Hippocampal formation (tissue), 2 donors: Measurements from ENCODE around the gene KPNA3.

Experiments used
- DNase-seq, 2 donors: peaks; one replicate each; lab custom pipeline; 2025; lab: John Stamatoyannopoulos, UW

The KPNA3 gene

GRCh38 chr13:49678191-49678914 is 114.1 kb downstream of the KPNA3 start:
- DNase-seq = no peak

- DNase-seq = no peak
These were observed 115.7 kb downstream of the KPNA3 start for GRCh38 chr13:49676581-49677298.

GRCh38 chr13:49670828-49671227 is 121.7 kb downstream of the KPNA3 start:
- DNase-seq = no peak

DNA sequence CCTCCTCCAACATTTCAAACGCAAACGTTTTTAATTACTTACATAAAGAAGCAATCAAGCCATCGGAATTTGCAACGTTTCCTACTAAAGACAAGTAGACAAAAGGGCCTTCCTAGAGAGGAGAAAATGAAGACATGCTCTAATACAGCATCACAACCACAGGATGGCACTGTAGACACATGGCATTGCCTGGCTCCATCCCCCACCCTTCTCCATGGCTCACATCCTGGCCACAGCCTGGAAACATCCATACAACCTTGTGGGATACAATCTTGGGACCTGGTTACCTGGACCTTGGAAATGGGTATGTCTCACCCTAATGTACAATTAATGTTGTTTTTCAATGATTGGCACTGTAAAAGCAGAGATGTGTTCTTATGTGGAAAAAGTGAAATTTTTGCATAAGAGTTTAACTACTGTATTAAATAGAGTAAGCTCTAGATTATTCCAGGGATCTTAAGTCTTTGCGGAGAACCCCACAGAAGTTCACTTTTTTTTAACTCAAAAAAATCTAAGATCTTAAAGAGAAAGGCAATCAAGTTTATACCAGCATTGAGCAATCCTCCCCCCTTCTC is 122.7 kb downstream of the KPNA3 start:
- peak; percentile 52 to 85 for DNase-seq

DNA sequence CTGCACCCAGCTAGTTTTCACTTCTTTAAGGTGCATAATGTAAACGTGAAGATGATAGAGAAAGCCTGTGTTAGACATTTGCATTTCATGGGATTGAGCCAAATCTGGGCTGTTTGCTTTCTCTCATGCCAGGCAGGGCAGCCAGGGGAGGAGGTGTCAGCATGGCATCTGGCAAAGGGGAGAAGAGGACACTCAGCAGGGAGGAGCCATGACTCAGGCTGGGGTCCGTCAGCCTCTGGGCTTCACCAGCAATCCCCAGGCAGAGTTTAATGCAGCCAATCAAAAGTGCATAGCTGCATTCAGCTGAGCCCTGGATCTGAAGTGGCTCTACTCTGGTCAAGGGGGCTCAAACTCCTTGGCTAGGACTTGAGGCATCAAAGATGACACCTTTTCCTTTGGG is 124.7 kb downstream of the KPNA3 start:
- no peak for DNase-seq

DNA sequence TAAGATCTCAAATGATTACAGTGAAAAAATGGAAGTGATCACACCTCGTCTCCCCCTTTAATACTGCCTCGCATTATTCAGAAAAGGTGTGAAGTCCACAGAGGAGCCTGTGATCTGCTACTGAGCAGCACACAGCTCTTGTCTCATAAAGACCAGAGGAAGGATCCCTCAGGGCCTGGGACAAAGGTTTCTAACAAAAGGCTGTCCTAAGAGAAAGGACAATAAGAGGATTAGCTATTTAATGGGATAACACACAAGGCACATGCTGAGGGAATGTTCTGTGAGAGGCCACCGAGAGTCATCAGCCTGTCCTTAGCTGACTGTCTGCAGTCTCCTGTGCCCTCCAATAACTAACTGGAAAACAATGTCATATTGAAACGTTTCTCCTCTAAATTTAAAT is 127.9 kb downstream of the KPNA3 start:
- no peak for DNase-seq

- DNase-seq = peak in 1 of 2 donors; percentile 25
These were observed 135.2 kb downstream of the KPNA3 start for GRCh38 chr13:49657241-49657641.

GRCh38 chr13:49655906-49656305 is 136.6 kb downstream of the KPNA3 start:
- DNase-seq = no peak

DNA sequence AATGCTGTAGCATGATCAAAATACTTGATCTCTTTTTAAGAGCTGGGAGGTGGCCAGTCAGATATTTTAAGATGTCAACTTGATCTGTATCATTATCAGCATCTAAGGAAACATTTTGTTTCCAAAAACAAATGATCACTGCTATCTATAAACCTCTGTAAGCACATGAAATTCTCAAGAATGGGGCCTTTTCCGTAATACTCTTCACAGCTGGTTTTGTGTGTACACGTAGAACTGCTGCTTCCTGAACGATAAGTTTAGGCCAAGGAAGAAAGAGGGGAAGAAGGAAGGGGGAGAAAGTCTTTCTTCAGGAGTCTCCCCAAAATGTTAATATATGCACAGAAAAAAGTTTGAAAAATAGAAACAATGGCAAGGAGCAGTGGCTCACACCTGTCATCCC is 138.5 kb downstream of the KPNA3 start:
- DNase-seq = no peak

DNA sequence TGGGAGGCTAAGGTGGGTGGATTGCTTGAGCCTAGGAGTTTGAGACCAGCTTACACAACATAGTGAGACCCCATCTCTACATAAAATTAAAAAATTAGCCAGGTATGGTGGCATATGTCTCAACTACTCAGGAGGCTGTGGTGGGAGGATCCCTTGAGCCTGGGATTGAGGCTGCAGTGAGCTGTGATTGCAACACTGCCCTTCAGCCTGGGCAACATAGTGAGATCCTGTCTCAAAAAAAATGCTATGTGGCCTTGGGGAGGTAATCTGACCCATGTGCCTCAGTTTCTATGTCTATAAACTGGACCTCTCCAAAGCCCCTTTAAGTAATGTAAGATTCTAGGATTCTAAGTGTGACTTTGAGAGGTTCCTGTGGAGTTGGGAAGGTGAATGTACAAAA is 139.0 kb downstream of the KPNA3 start:
- DNase-seq = no peak

- DNase-seq = no peak
These were observed 139.9 kb downstream of the KPNA3 start for GRCh38 chr13:49652355-49653305.

GRCh38 chr13:49651570-49652354 is 140.7 kb downstream of the KPNA3 start:
- DNase-seq = no peak

DNA sequence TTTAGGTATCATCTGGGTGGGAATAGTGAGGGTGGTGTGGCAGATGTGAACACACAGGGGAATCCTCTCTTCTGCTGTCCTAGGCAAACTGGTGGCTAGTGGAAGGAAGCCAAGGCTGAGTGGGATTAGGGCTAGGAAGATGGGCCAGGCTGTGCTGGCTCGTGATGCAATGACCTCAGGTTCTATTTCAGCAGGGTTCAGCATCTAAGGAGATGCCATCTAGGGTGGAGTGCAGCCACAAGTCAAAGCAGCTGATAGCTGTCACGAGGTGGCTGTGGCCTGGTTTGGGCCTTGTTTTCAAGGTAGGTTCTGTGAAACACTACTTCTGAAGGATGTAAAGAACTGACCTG is 142.5 kb downstream of the KPNA3 start:
- no peak for DNase-seq
